HEK293 (cell line): ENCODE data around the gene CTXN2.
A peak's percentile ranks its signal among the peaks of the same experiment; 100 is the strongest.

Experiments used
- CTCF ChIA-PET: fragments of 350-600 bp; formaldehyde crosslinking; extraction: SDS; loops from one replicate; lab custom pipeline; 2021; ENCODE audit warnings: antibody characterized with exemption; lab: Yijun Ruan, JAX
- POLR2A ChIA-PET: fragments of 300-600 bp; formaldehyde crosslinking; extraction: SDS; loops from one replicate; lab custom pipeline; 2020; ENCODE audit warnings: antibody characterized with exemption, inconsistent platforms; lab: Yijun Ruan, JAX
- H3K27ac ChIP-seq: fragments of 200-500 bp; sonication (Bioruptor generic); 2 replicates; pipeline ENCODE4 v1.5.1; 2014; ENCODE audit warnings: low read depth, low read length, control low read depth, inconsistent platforms; ENCODE audit errors: extremely low read depth
- H3K36me3 ChIP-seq, 2 experiments: fragments of 200-500 bp in 1 of 2; sonication (Bioruptor generic) in 1 of 2; 1 replicate in 1 of 2; 2 replicates in 1 of 2; pipeline ENCODE4 v1.5.1; 2014 to 2017; ENCODE audit warnings: inconsistent platforms in 2 of 2, low read length in 2 of 2; ENCODE audit not compliant: control insufficient read depth in 2 of 2, insufficient read depth in 1 of 2
- H3K4me1 ChIP-seq: fragments of 200-500 bp; sonication (Bioruptor generic); 2 replicates; pipeline ENCODE4 v1.5.1; 2014; ENCODE audit warnings: mild to moderate bottlenecking, low read length, inconsistent platforms; ENCODE audit not compliant: control insufficient read depth, insufficient read depth
- H3K4me3 ChIP-seq: 2 replicates; pipeline ENCODE4 v1.5.1; 2011; ENCODE audit warnings: low read depth, mild to moderate bottlenecking, control low read depth, low read length, moderate library complexity
- H3K9me3 ChIP-seq: fragments of 200-500 bp; sonication (Bioruptor generic); 2 replicates; pipeline ENCODE4 v1.5.1; 2014; ENCODE audit warnings: low read depth, low read length, inconsistent platforms; ENCODE audit not compliant: control insufficient read depth, insufficient read depth
- ATF2 ChIP-seq: fragments of 450-650 bp; formaldehyde crosslinking; IDR thresholded peaks from 2 replicates; pipeline ENCODE4 v1.5.1; 2016; ENCODE audit warnings: missing biosample characterization, missing genetic modification characterization, low read depth
- CTCF ChIP-seq: fragments of 450-650 bp; formaldehyde crosslinking; IDR thresholded peaks from 2 replicates; pipeline ENCODE4 v1.5.1; 2016; ENCODE audit warnings: missing biosample characterization, missing genetic modification characterization
- GLI2 ChIP-seq: fragments of 450-650 bp; formaldehyde crosslinking; IDR thresholded peaks from 2 replicates; pipeline ENCODE4; 2017; ENCODE audit warnings: missing biosample characterization, missing genetic modification characterization, low read depth, borderline replicate concordance
- KLF9 ChIP-seq: fragments of 450-650 bp; formaldehyde crosslinking; IDR thresholded peaks from 2 replicates; pipeline ENCODE4 v1.5.1; 2016; ENCODE audit warnings: missing biosample characterization, missing genetic modification characterization, low read depth
- MYNN ChIP-seq: fragments of 450-650 bp; formaldehyde crosslinking; IDR thresholded peaks from 2 replicates; pipeline ENCODE4 v1.5.1; 2016; ENCODE audit warnings: missing biosample characterization, missing genetic modification characterization, borderline replicate concordance
- PRDM1 ChIP-seq: fragments of 450-650 bp; formaldehyde crosslinking; IDR thresholded peaks from 2 replicates; pipeline ENCODE4; 2016; ENCODE audit warnings: missing biosample characterization, missing genetic modification characterization
- REPIN1 ChIP-seq: fragments of 450-650 bp; formaldehyde crosslinking; IDR thresholded peaks from 2 replicates; pipeline ENCODE4 v1.5.1; 2017; ENCODE audit warnings: missing biosample characterization, missing genetic modification characterization, low read depth
- REST ChIP-seq: fragments of 450-650 bp; formaldehyde crosslinking; IDR thresholded peaks from 2 replicates; pipeline ENCODE4 v1.5.1; 2016; ENCODE audit warnings: missing biosample characterization, missing genetic modification characterization
- SCRT2 ChIP-seq: fragments of 450-650 bp; formaldehyde crosslinking; IDR thresholded peaks from 2 replicates; pipeline ENCODE4 v1.5.1; 2016; ENCODE audit warnings: missing biosample characterization, missing genetic modification characterization
- YY1 ChIP-seq: fragments of 450-650 bp; formaldehyde crosslinking; IDR thresholded peaks from 2 replicates; pipeline ENCODE4 v1.5.1; 2018; ENCODE audit warnings: missing biosample characterization, missing genetic modification characterization
- ZBTB49 ChIP-seq: fragments of 450-650 bp; formaldehyde crosslinking; IDR thresholded peaks from 2 replicates; pipeline ENCODE4 v1.5.1; 2016; ENCODE audit warnings: missing biosample characterization, missing genetic modification characterization, low read depth
- ZBTB6 ChIP-seq: fragments of 450-650 bp; formaldehyde crosslinking; IDR thresholded peaks from 2 replicates; pipeline ENCODE4 v1.5.1; 2017; ENCODE audit warnings: missing biosample characterization, missing genetic modification characterization
- ZFP69B ChIP-seq: fragments of 450-650 bp; formaldehyde crosslinking; IDR thresholded peaks from 2 replicates; pipeline ENCODE4 v1.5.1; 2016; ENCODE audit warnings: missing biosample characterization, missing genetic modification characterization
- ZNF148 ChIP-seq: fragments of 450-650 bp; formaldehyde crosslinking; IDR thresholded peaks from 2 replicates; pipeline ENCODE4 v1.5.0; 2017; ENCODE audit warnings: missing biosample characterization, missing genetic modification characterization, borderline replicate concordance
- ZNF2 ChIP-seq: fragments of 450-650 bp; formaldehyde crosslinking; IDR thresholded peaks from 2 replicates; pipeline ENCODE4 v1.5.1; 2016; ENCODE audit warnings: missing biosample characterization, missing genetic modification characterization
- ZNF239 ChIP-seq: fragments of 450-650 bp; formaldehyde crosslinking; IDR thresholded peaks from 2 replicates; pipeline ENCODE4 v1.5.1; 2016; ENCODE audit warnings: missing biosample characterization, missing genetic modification characterization
- ZNF324 ChIP-seq: fragments of 450-650 bp; formaldehyde crosslinking; IDR thresholded peaks from 2 replicates; pipeline ENCODE4 v1.5.1; 2016; ENCODE audit warnings: missing biosample characterization, missing genetic modification characterization
- ZNF394 ChIP-seq: fragments of 450-650 bp; formaldehyde crosslinking; IDR thresholded peaks from 2 replicates; pipeline ENCODE4 v1.5.1; 2016; ENCODE audit warnings: missing biosample characterization, missing genetic modification characterization, mild to moderate bottlenecking, moderate library complexity, borderline replicate concordance
- ZNF548 ChIP-seq: fragments of 450-650 bp; formaldehyde crosslinking; IDR thresholded peaks from 2 replicates; pipeline ENCODE4 v1.5.1; 2016; ENCODE audit warnings: missing biosample characterization, missing genetic modification characterization
- ZNF596 ChIP-seq: fragments of 450-650 bp; IDR thresholded peaks from 2 replicates; pipeline ENCODE4 v1.5.0; 2018; ENCODE audit warnings: missing biosample characterization, mild to moderate bottlenecking, missing genetic modification characterization, moderate library complexity
- ZNF704 ChIP-seq: fragments of 450-650 bp; formaldehyde crosslinking; IDR thresholded peaks from 2 replicates; pipeline ENCODE4 v1.5.1; 2016; ENCODE audit warnings: missing biosample characterization, missing genetic modification characterization
- ZSCAN23 ChIP-seq: fragments of 450-650 bp; formaldehyde crosslinking; IDR thresholded peaks from 2 replicates; pipeline ENCODE4 v1.5.1; 2016; ENCODE audit warnings: missing biosample characterization, missing genetic modification characterization

CTXN2 gene

GRCh38 chr15:48190932-48191573, 412 bp upstream of the CTXN2 start (continued):
- TF ChIP-seq REST (tag by site-specific recombination), result peak; percentile 91
- TF ChIP-seq ZBTB6, result no peak
- peak; percentile 55; the same call in 1 of the 2 replicates for TF ChIP-seq PRDM1 (tag by site-specific recombination)
- TF ChIP-seq SCRT2 (tag by site-specific recombination), result peak; percentile 29; the same call in 1 of the 2 replicates

- TF ChIP-seq ZSCAN23, result no peak
- no peak for TF ChIP-seq ZNF324 (tag by site-specific recombination)
- TF ChIP-seq REPIN1 (tag by site-specific recombination), result no peak
- no peak for TF ChIP-seq CTCF (tag by site-specific recombination)
- no peak for TF ChIP-seq ZFP69B (tag by site-specific recombination)
- no peak for TF ChIP-seq ZNF148 (tag by site-specific recombination)
- TF ChIP-seq ATF2 (tag by site-specific recombination), result no peak
- no peak for TF ChIP-seq KLF9 (tag by site-specific recombination)
- no peak for TF ChIP-seq ZNF548 (tag by site-specific recombination)
- no peak for TF ChIP-seq ZNF239 (tag by site-specific recombination)
- no peak for TF ChIP-seq SCRT2 (tag by site-specific recombination)
- no peak for TF ChIP-seq YY1 (tag by site-specific recombination)
- TF ChIP-seq ZNF394 (tag by site-specific recombination), result no peak
- TF ChIP-seq ZNF596, result no peak
- no peak for TF ChIP-seq GLI2
- no peak for TF ChIP-seq ZNF704
- no peak for TF ChIP-seq ZNF2
- no peak for TF ChIP-seq ZBTB49 (tag by site-specific recombination)
- no peak for TF ChIP-seq MYNN (tag by site-specific recombination)
- POLR2A ChIA-PET, result no interaction called here
- no peak overlapping the region for H3K27ac ChIP-seq
Measured at GRCh38 chr15:48202068-48202467, 10.6 kb downstream of the CTXN2 start.

More at GRCh38 chr15:48202068-48202467, 10.6 kb downstream of the CTXN2 start:
- H3K4me1 ChIP-seq, result no peaks in the 10 kb centered on the region
- CTCF ChIA-PET, result no interaction called here
- no peaks in the 10 kb centered on the region for H3K9me3 ChIP-seq
- H3K36me3 ChIP-seq, result no peaks in the 10 kb centered on the region
- no peak overlapping the region for H3K4me3 ChIP-seq
